ENCODE data around the gene UBE3A. TPM values are rescaled to one million over a fixed set of nuclear protein-coding genes. Genes with fewer than 3 reads are reported as not detected.
"Not testable (repeated sequence)": the region's sequence is repeated elsewhere in the genome, so short reads cannot be mapped to it uniquely, and the experiment has no call there.

Gene UBE3A
- total RNA-seq, 1 experiment from 2014 or later: 42.2 TPM

DNA sequence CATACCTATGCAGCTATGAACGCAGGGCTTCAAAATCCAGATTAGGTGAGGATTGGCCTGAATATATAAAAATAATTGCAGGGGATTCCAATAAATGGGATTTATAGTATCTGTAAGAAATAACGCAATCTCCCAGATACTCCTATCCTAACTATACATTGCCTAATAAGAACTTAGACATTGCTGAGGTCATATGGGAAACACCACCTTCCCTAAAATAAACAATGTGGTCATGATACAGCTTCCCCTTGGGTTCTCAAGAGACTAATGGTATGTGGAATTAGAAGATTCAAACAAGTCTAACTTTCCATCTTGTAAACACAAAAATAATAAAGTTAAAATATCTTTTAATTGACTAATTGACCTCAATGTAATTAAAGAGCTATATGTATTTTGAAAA, 28.2 kb downstream of the UBE3A start:
- DNase-seq (ENCODE audit: low read depth): no peak

DNA sequence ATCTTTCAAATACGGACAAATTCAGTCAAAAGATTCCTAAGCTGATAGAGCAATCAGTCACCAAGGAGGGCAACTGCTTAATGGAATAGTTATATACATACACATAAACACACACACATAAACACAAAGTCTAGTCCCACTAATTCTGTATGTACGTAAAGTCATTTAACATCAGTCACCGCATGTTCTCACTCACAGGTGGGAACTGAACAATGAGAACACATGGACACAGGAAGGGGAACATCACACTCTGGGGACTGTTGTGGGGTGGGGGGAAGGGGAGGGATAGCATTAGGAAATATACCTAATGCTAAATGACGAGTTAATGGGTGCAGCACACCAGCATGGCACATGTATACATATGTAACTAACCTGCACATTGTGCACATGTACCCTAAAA, 29.1 kb downstream of the UBE3A start:
- in situ Hi-C loops (cut with HindIII; ENCODE audit: low pct_unique_long_range_greater_than_20kb, low sequenced_read_pairs); DNase-seq (ENCODE audit: low read depth): not testable (repeated sequence)

More for the DNA sequence above, 28.2 kb downstream of the UBE3A start:
- in situ Hi-C loops (cut with HindIII; ENCODE audit: low pct_unique_long_range_greater_than_20kb, low sequenced_read_pairs): no loop called here

- in situ Hi-C loops (cut with HindIII; ENCODE audit: low pct_unique_long_range_greater_than_20kb, low sequenced_read_pairs): no loop called here
- DNase-seq (ENCODE audit: low read depth): no peak
These were observed 29.9 kb downstream of the UBE3A start for GRCh38 chr15:25408929-25409328.

- no peak for DNase-seq (ENCODE audit: low read depth)
- in situ Hi-C loops (cut with HindIII; ENCODE audit: low pct_unique_long_range_greater_than_20kb, low sequenced_read_pairs): no loop called here
These were observed 30.4 kb downstream of the UBE3A start for GRCh38 chr15:25408428-25408827.

DNA sequence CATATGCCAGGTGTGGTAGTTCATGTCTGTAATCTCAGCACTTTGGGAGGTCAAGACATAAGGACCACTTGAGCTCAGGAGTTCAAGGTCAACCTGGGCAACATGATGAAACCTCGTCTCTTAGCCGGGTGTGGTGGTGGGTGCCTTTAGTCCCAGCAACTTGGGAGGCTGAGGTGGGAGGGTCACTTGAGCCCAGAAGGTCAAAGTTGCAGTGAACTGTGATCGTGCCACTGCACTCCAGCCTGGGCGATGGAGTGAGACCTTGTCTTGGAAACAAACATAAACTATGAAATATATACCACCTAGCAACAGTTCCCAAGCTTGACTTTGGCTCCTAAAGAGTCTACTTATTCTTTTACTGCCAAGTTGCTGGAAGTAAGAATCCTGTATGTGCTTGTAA, 30.9 kb downstream of the UBE3A start:
- in situ Hi-C loops (cut with HindIII; ENCODE audit: low pct_unique_long_range_greater_than_20kb, low sequenced_read_pairs): no loop called here

DNA sequence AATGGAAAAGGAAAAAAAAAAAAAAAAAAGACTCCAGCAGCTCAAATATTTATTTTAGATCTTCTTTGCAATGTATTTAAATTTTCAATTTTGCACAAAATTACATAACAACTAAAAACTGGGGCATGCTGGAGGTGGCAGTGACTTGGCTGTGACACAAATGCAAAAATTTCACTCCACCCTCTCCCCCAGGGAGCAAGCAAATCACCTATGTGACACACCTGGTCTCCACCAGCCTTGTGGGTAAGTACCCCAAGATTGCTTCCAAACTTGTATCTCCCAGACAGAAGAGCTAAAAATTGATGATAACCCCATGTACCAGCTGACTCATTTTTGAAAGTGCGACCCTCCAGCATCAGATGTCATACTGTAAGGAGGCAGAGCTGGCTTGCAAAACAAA, 32.0 kb downstream of the UBE3A start:
- no peak for DNase-seq (ENCODE audit: low read depth)
- in situ Hi-C loops (cut with HindIII; ENCODE audit: low pct_unique_long_range_greater_than_20kb, low sequenced_read_pairs): no loop called here

More for the DNA sequence above, 30.9 kb downstream of the UBE3A start:
- peak; percentile 23 for DNase-seq (ENCODE audit: low read depth)

GRCh38 chr15:25406261-25406660, 32.6 kb downstream of the UBE3A start:
- no peak for DNase-seq (ENCODE audit: low read depth)
- in situ Hi-C loops (cut with HindIII; ENCODE audit: low pct_unique_long_range_greater_than_20kb, low sequenced_read_pairs): no loop called here

DNA sequence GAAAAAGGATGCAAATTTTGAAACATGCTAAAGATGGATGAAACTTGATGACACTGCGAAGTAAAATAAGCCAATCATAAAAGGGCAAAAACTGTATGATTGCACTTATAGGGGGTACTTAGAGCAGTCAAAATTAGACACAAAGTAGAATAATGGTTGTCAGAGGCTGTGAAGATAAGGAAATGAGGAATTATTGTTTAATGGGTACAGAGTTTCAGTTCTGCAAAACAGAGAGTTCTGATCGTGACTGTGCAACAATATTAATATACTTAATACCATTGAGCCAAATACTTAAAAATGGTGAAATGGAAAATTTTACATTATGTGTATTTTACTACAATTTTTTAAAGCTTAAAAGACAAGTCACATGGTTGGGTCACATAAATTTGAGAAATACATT, 35.1 kb downstream of the UBE3A start:
- DNase-seq (ENCODE audit: low read depth): no peak
- in situ Hi-C loops (cut with HindIII; ENCODE audit: low pct_unique_long_range_greater_than_20kb, low sequenced_read_pairs): no loop called here

DNA sequence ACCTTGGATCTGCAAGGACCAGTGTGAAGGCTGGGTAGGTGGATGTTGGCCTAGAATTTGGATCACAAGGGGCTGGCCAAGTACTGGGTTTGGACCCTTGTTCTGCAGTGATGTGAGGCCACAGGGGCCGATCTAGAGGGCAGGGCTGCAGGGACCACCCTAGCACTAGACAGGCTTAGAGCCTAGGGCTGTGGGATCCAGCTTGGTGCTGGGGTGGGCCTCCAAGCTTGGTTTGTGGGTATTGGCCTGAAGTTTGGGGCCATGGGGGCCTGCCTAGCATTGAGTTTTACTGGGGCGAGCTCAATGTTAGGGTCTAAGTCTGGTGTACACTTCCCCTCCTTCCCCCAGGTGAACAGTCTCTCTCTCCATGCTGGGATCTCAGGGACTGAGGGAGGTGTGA, 36.5 kb downstream of the UBE3A start:
- in situ Hi-C loops (cut with HindIII; ENCODE audit: low pct_unique_long_range_greater_than_20kb, low sequenced_read_pairs): no loop called here
- no peak for DNase-seq (ENCODE audit: low read depth)

DNA sequence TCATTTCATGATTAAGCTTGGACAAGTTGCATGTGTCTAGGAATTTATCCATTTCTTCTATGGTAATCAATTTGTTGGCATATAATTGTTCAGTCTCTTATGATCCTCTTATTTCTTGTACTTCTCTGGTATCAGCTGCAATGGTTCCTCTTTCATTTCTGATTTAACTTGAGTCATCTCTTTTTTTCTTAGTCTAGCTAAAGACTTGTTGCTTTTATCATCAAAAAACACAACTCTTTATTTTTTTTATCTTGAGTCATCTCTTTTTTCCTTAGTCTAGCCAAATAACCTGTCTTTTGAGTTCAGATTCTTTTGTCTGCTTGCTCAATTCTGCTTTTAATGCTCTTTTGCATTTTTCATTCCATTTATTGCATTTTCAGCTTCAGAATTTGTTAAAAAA, 37.3 kb downstream of the UBE3A start:
- in situ Hi-C loops (cut with HindIII; ENCODE audit: low pct_unique_long_range_greater_than_20kb, low sequenced_read_pairs): no loop called here
- DNase-seq (ENCODE audit: low read depth): no peak

DNA sequence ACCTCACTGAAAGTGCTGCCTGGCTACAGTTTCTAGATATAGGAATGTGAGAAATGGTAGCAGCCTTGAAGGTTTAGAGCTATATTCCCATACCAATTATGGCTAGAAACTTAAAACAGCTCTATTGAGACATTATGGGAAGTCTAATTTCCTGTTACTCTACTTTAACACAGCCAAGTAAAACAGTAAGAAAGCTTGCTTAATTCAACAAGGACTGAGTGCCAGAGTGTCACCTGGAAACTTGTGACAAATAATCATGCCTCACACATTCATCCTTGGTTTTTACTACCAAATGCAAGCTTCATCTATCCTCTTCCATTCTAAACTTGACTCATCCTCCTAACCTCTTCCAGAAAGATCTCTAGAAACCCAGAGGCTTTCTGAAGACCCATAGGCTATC, 41.7 kb downstream of the UBE3A start:
- DNase-seq (ENCODE audit: low read depth): no peak
- in situ Hi-C loops (cut with HindIII; ENCODE audit: low pct_unique_long_range_greater_than_20kb, low sequenced_read_pairs): no loop called here

- in situ Hi-C loops (cut with HindIII; ENCODE audit: low pct_unique_long_range_greater_than_20kb, low sequenced_read_pairs): no loop called here
- no peak for DNase-seq (ENCODE audit: low read depth)
These were observed 43.9 kb downstream of the UBE3A start for GRCh38 chr15:25394898-25395297.

DNA sequence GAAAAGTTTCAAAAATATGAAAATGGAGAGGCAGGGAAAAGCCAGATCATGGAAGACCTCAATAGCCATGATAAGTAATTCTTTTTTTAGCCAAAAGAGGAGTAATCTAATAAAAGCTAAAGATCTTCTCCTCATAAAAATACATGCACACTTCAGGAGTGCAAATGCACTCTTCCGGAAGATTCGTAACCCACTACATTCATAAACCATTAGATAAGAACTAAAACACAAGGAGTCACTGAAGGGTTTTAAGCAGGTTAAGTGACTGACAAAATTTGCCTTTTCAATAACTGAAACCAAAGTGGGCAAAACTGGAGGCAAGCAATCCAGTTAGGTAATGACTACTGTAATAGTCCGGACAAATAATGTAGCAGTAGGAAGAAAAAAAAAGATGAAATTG, 46.0 kb downstream of the UBE3A start:
- no peak for DNase-seq (ENCODE audit: low read depth)
- in situ Hi-C loops (cut with HindIII; ENCODE audit: low pct_unique_long_range_greater_than_20kb, low sequenced_read_pairs): no loop called here

- DNase-seq (ENCODE audit: low read depth): no peak
- in situ Hi-C loops (cut with HindIII; ENCODE audit: low pct_unique_long_range_greater_than_20kb, low sequenced_read_pairs): no loop called here
These were observed 46.7 kb downstream of the UBE3A start for GRCh38 chr15:25391971-25392721.

GRCh38 chr15:25385986-25386385, 52.8 kb downstream of the UBE3A start:
- no peak for DNase-seq (ENCODE audit: low read depth)
- in situ Hi-C loops (cut with HindIII; ENCODE audit: low pct_unique_long_range_greater_than_20kb, low sequenced_read_pairs): no loop called here

DNA sequence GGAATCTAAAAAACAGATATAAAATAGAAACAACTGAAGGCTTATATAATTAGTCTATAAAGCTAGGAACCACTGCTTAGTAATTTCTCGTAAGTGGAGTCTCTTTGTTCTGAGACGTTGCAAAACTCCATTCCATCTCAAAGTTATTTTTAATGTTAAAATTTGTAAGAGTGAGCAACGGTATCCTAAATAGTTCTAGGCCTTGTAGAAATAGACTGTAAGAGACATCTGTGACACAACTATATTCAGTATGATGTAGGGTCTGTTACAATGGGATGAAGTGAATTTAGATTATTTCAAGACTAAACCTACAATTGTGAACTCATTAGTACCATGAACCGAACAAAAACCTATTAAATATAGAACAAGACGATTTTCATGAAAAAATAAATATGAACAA, 57.2 kb downstream of the UBE3A start:
- DNase-seq (ENCODE audit: low read depth): no peak
- in situ Hi-C loops (cut with HindIII; ENCODE audit: low pct_unique_long_range_greater_than_20kb, low sequenced_read_pairs): no loop called here

DNA sequence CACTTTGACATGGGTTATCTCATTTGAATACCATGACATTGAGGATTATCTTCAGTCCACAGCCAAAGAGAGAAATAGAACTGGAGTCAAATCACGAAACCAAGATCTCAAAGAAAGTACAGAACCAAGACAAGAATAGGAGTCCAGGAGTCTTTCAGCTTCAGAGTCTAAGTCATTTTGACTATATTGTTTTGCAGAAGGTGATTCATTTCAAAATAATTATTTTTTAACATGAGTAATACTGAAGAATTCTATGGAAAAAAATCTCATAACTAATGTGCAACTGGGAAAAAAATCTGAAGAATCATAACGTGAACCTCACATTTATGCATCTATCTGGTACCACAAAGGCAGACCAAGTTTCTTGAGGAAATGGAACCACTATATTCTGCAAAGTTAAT, 60.3 kb downstream of the UBE3A start:
- no peak for DNase-seq (ENCODE audit: low read depth)
- in situ Hi-C loops (cut with HindIII; ENCODE audit: low pct_unique_long_range_greater_than_20kb, low sequenced_read_pairs): no loop called here

GRCh38 chr15:25375557-25375956, 63.3 kb downstream of the UBE3A start:
- no peak for DNase-seq (ENCODE audit: low read depth)
- in situ Hi-C loops (cut with HindIII; ENCODE audit: low pct_unique_long_range_greater_than_20kb, low sequenced_read_pairs): no loop called here

- in situ Hi-C loops (cut with HindIII; ENCODE audit: low pct_unique_long_range_greater_than_20kb, low sequenced_read_pairs): no loop called here
These were observed 64.7 kb downstream of the UBE3A start for GRCh38 chr15:25374143-25374542.

GRCh38 chr15:25372298-25372697, 66.5 kb downstream of the UBE3A start:
- no peak for DNase-seq (ENCODE audit: low read depth)
- in situ Hi-C loops (cut with HindIII; ENCODE audit: low pct_unique_long_range_greater_than_20kb, low sequenced_read_pairs): no loop called here

More at GRCh38 chr15:25374143-25374542, 64.7 kb downstream of the UBE3A start:
- no peak for DNase-seq (ENCODE audit: low read depth)

Data from Caki2 (cell line).